GM12891 (cell line): ENCODE measurements around the gene OR2S2.

ENCODE experiments used
- PAX5 ChIP-seq: IDR thresholded peaks from 2 replicates; pipeline ENCODE4 v1.6.1; 2011; ENCODE audit warnings: low read length, moderate library complexity, mild to moderate bottlenecking; ENCODE audit not compliant: insufficient read depth, severe bottlenecking
- POLR2A ChIP-seq: IDR thresholded peaks from 2 replicates; pipeline ENCODE4 v1.6.1; 2011; ENCODE audit warnings: low read depth, low read length, control low read depth
- POLR2AphosphoS5 ChIP-seq: IDR thresholded peaks from 2 replicates; pipeline ENCODE4 v1.6.1; 2011; ENCODE audit warnings: low read depth, low read length, control low read depth
- SPI1 ChIP-seq: IDR thresholded peaks from 2 replicates; pipeline ENCODE4 v1.6.1; 2011; ENCODE audit warnings: low read depth, low read length, control low read depth
- TAF1 ChIP-seq: IDR thresholded peaks from 2 replicates; pipeline ENCODE4 v1.6.1; 2011; ENCODE audit warnings: low read depth, low read length, control low read depth

DNA sequence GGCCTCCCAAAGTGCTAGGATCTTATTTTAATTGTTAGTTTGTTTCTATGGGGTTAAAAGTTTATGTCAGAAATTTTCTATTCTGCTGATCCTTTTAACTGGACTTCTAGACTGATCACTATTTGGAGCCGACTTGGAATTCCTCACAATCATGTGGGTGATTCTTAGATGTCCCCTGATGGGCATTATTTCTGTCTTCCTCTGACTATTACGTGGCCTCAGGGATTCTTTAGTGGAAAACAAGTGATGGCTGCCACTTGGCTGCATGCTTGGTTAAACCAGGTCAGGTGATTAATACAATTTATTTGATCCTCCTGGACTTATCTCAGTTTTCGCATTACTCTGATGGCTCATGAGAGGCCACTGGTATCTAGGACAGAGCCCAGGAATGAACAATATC lies 32.2 kb upstream of the OR2S2 start:
- no peak for TF ChIP-seq POLR2AphosphoS5
- no peak for TF ChIP-seq POLR2A
- TF ChIP-seq TAF1: no peak
- no peak for TF ChIP-seq PAX5
- TF ChIP-seq SPI1: no peak
